WTC11 (cell line): Measurements from ENCODE around the gene VTN. TPM values are rescaled to one million over a fixed set of nuclear protein-coding genes. Genes with fewer than 3 reads are reported as not detected.

Experiments
- ATAC-seq: fragments of 200-7000 bp; cut with Tn5 transposase; 2 replicates; pipeline ENCODE4 v1.10.0; 2021; ENCODE audit warnings: mild to moderate bottlenecking, moderate library complexity
- CTCF ChIA-PET: fragments of 300-600 bp; sonication (Branson Sonifier 250); formaldehyde crosslinking; loops from one replicate; lab custom pipeline; 2021; ENCODE audit warnings: antibody characterized with exemption; lab: Charles Lee
- POLR2A ChIA-PET: fragments of 350-600 bp; sonication (Branson Sonifier 250); formaldehyde crosslinking; loops from one replicate; lab custom pipeline; 2021; ENCODE audit warnings: antibody characterized with exemption; lab: Charles Lee
- DNase-seq: peaks from one replicate; pipeline ENCODE4 v3.0.0; 2021; ENCODE audit warnings: low spot score
- H3K27ac Mint-ChIP-seq: 2 replicates; pipeline ENCODE4 v1.8.0; 2021; ENCODE audit warnings: mixed read lengths
- H3K27me3 Mint-ChIP-seq: 2 replicates; pipeline ENCODE4 v1.8.0; 2021; ENCODE audit warnings: low read depth, mild to moderate bottlenecking, moderate library complexity, mixed read lengths
- H3K36me3 Mint-ChIP-seq: 2 replicates; pipeline ENCODE4 v1.8.0; 2021; ENCODE audit warnings: mixed read lengths
- H3K4me1 Mint-ChIP-seq: 2 replicates; pipeline ENCODE4 v1.8.0; 2022; ENCODE audit warnings: mixed read lengths
- H3K4me3 Mint-ChIP-seq: 2 replicates; pipeline ENCODE4 v1.8.0; 2021; ENCODE audit warnings: mild to moderate bottlenecking, moderate library complexity, mixed read lengths
- H3K9me3 Mint-ChIP-seq: 2 replicates; pipeline ENCODE4 v1.8.0; 2021; ENCODE audit warnings: mixed read lengths
- CREB1 ChIP-seq: sonication (generic); formaldehyde crosslinking; IDR thresholded peaks from 2 replicates; pipeline ENCODE4 v1.8.0; 2023; ENCODE audit warnings: mild to moderate bottlenecking, missing genetic modification reagents
- ESRRA ChIP-seq: sonication (generic); formaldehyde crosslinking; IDR thresholded peaks from 2 replicates; pipeline ENCODE4 v1.8.1; 2022; ENCODE audit warnings: mild to moderate bottlenecking, missing genetic modification reagents, borderline replicate concordance
- FOXJ3 ChIP-seq: sonication (generic); formaldehyde crosslinking; IDR thresholded peaks from 2 replicates; pipeline ENCODE4 v1.9.0; 2021; ENCODE audit warnings: missing genetic modification reagents, mild to moderate bottlenecking, borderline replicate concordance
- FOXK1 ChIP-seq: sonication (generic); formaldehyde crosslinking; IDR thresholded peaks from 2 replicates; pipeline ENCODE4 v1.8.0; 2022; ENCODE audit warnings: mild to moderate bottlenecking, moderate library complexity, missing genetic modification reagents
- GABPB1 ChIP-seq: sonication (generic); formaldehyde crosslinking; IDR thresholded peaks from 2 replicates; pipeline ENCODE4 v1.8.1; 2023; ENCODE audit warnings: mild to moderate bottlenecking, missing genetic modification reagents
- GRHL2 ChIP-seq: fragments of 250-450 bp; sonication (Bioruptor Pico); IDR thresholded peaks from 2 replicates; pipeline ENCODE4 v1.8.0; 2022; ENCODE audit warnings: mild to moderate bottlenecking, moderate library complexity; ENCODE audit not compliant: insufficient replicate concordance, severe bottlenecking
- JUN ChIP-seq: sonication (generic); formaldehyde crosslinking; IDR thresholded peaks from 2 replicates; pipeline ENCODE4 v1.8.0; 2023; ENCODE audit warnings: mild to moderate bottlenecking, missing genetic modification reagents
- PRRX2 ChIP-seq: fragments of 250-450 bp; sonication (Bioruptor Pico); IDR thresholded peaks from 2 replicates; pipeline ENCODE4 v1.8.0; 2021; ENCODE audit warnings: mild to moderate bottlenecking
- RORB ChIP-seq: fragments of 250-450 bp; sonication (Bioruptor Pico); IDR thresholded peaks from 2 replicates; pipeline ENCODE4 v1.9.0; 2021; ENCODE audit warnings: mild to moderate bottlenecking
- SMAD4 ChIP-seq: sonication (generic); formaldehyde crosslinking; IDR thresholded peaks from 2 replicates; pipeline ENCODE4 v1.8.0; 2022; ENCODE audit warnings: mild to moderate bottlenecking, missing genetic modification reagents
- ZNF396 ChIP-seq: fragments of 250-450 bp; sonication (Bioruptor Pico); IDR thresholded peaks from 2 replicates; pipeline ENCODE4 v1.8.0; 2021; ENCODE audit warnings: mild to moderate bottlenecking, moderate library complexity, borderline replicate concordance
- ZNF416 ChIP-seq: fragments of 250-450 bp; sonication (Bioruptor Pico); IDR thresholded peaks from 2 replicates; pipeline ENCODE4 v1.9.0; 2021; ENCODE audit warnings: mild to moderate bottlenecking, inconsistent platforms
- ZNF423 ChIP-seq: fragments of 250-450 bp; sonication (Bioruptor Pico); IDR thresholded peaks from 2 replicates; pipeline ENCODE4 v2.1.2; 2022; ENCODE audit warnings: mild to moderate bottlenecking, moderate library complexity
- total RNA-seq: library from RNA; stranded (reverse); gene quantifications from 3 replicates; pipeline ENCODE4 v1.2.3, GENCODE V29; 2021
- TF ChIP-seq, protein P1 (sequence below): fragments of 250-450 bp; sonication (Bioruptor Pico); IDR thresholded peaks from 2 replicates; pipeline ENCODE4 v2.1.2; 2022; ENCODE audit warnings: mild to moderate bottlenecking, moderate library complexity
- TF ChIP-seq, protein P2 (sequence below): fragments of 200-600 bp; IDR thresholded peaks from 2 replicates; pipeline ENCODE4 v1.8.0; 2022; ENCODE audit warnings: antibody characterized with exemption
- TF ChIP-seq, protein P3 (sequence below): sonication (generic); formaldehyde crosslinking; IDR thresholded peaks from 2 replicates; pipeline ENCODE4 v1.8.1; 2022; ENCODE audit warnings: low read depth, mild to moderate bottlenecking, moderate library complexity, missing genetic modification reagents, borderline replicate concordance
- TF ChIP-seq, protein P4 (sequence below): sonication (generic); formaldehyde crosslinking; IDR thresholded peaks from 2 replicates; pipeline ENCODE4 v1.8.1; 2023; ENCODE audit warnings: mild to moderate bottlenecking, missing genetic modification reagents, moderate library complexity
- TF ChIP-seq, protein P5 (sequence below): sonication (generic); formaldehyde crosslinking; IDR thresholded peaks from 2 replicates; pipeline ENCODE4 v1.8.1; 2022; ENCODE audit warnings: mild to moderate bottlenecking, missing genetic modification reagents, moderate library complexity, borderline replicate concordance
- TF ChIP-seq, protein P6 (sequence below): sonication (generic); formaldehyde crosslinking; IDR thresholded peaks from 2 replicates; pipeline ENCODE4 v1.8.0; 2022; ENCODE audit warnings: missing genetic modification reagents

VTN gene
- total RNA-seq, 1 experiment from 2014 or later, result 1.6 TPM

DNA sequence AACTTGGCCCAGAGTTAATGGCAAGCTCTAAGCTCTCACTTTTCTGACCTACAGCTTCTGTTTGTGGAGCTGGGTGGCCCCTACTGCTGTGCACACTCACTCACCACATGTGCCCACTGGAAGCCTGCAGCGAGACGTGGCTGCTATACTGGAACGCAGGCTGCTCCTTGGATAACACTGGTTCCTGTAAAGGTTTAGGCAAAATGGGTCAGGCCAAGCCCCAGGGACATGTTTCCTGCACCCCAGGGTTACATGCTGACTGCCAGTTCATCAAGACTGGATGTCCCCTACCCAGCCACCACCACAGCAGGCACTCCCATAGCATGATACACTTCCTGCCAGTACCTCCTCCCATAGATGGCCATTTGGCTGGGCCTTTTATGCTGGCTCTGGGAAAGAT, 21.1 kb downstream of the VTN start:
- no peaks in the 10 kb centered on the region for H3K9me3 Mint-ChIP-seq
- no peak for ATAC-seq
- H3K27ac Mint-ChIP-seq, result no peak overlapping the region
- H3K36me3 Mint-ChIP-seq, result peaks cover 59% of the 10 kb centered on the region
- POLR2A ChIA-PET, result no interaction called here
- TF ChIP-seq ZNF416 (no peak), ESRRA (CRISPR knock-in tag) (no peak), GABPB1 (CRISPR knock-in tag) (no peak), ZNF423 (CRISPR knock-in tag) (no peak), CREB1 (CRISPR knock-in tag) (no peak)
- TF ChIP-seq, protein P1, sequence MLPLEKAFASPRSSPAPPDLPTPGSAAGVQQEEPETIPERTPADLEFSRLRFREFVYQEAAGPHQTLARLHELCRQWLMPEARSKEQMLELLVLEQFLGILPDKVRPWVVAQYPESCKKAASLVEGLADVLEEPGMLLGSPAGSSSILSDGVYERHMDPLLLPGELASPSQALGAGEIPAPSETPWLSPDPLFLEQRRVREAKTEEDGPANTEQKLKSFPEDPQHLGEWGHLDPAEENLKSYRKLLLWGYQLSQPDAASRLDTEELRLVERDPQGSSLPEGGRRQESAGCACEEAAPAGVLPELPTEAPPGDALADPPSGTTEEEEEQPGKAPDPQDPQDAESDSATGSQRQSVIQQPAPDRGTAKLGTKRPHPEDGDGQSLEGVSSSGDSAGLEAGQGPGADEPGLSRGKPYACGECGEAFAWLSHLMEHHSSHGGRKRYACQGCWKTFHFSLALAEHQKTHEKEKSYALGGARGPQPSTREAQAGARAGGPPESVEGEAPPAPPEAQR (CRISPR knock-in tag), result no peak
- TF ChIP-seq, protein P2, sequence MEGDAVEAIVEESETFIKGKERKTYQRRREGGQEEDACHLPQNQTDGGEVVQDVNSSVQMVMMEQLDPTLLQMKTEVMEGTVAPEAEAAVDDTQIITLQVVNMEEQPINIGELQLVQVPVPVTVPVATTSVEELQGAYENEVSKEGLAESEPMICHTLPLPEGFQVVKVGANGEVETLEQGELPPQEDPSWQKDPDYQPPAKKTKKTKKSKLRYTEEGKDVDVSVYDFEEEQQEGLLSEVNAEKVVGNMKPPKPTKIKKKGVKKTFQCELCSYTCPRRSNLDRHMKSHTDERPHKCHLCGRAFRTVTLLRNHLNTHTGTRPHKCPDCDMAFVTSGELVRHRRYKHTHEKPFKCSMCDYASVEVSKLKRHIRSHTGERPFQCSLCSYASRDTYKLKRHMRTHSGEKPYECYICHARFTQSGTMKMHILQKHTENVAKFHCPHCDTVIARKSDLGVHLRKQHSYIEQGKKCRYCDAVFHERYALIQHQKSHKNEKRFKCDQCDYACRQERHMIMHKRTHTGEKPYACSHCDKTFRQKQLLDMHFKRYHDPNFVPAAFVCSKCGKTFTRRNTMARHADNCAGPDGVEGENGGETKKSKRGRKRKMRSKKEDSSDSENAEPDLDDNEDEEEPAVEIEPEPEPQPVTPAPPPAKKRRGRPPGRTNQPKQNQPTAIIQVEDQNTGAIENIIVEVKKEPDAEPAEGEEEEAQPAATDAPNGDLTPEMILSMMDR, result no peak
- TF ChIP-seq, protein P3, sequence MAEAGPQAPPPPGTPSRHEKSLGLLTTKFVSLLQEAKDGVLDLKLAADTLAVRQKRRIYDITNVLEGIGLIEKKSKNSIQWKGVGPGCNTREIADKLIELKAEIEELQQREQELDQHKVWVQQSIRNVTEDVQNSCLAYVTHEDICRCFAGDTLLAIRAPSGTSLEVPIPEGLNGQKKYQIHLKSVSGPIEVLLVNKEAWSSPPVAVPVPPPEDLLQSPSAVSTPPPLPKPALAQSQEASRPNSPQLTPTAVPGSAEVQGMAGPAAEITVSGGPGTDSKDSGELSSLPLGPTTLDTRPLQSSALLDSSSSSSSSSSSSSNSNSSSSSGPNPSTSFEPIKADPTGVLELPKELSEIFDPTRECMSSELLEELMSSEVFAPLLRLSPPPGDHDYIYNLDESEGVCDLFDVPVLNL (CRISPR knock-in tag), result no peak
- TF ChIP-seq, all 79 proteins: peak for 0
- Mint-ChIP-seq H3K4me1 (peaks cover 6% of the 10 kb centered on the region; the same call in 1 of the 2 replicates), H3K4me3 (no peak overlapping the region), H3K27me3 (no peaks in the 10 kb centered on the region)
- CTCF ChIA-PET, result interaction anchor here (1.4 kb wide), 1 partner anchor 68 kb away, joined by 6 read pairs; no protein-coding TSS in a partner anchor
- no peak for DNase-seq

DNA sequence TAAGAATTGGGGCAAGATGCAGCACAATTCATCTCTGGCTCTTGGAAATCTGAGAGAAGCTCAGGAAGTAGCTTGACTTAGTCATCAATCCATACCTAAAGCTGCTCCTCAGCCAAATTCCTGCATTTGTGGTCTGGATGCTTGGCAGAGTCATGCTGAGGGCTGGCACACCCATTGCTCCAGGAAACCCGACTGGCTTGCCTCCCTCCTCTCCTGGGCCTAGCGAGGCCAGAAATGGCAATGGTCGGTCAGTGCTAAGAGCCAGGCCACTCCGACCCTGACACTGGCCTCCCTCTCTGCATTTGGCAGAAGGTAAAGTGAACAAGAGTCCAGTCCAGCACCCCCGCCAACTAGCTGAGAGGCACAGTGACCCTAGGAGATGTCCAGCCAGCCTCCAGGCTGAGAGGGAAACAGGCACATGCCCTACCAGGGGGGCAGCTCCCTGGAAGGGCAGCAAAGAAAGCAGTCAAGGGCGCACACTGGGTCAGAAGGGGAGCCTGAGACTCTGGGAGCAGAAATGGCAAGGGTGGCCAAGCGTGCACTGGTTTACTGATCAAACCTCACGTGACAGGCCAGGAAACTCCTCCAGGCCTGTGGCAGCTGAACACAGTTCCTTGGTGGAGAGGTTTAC, 22.7 kb downstream of the VTN start:
- Mint-ChIP-seq H3K27me3 (no peaks in the 10 kb centered on the region), H3K9me3 (no peaks in the 10 kb centered on the region), H3K4me3 (no peak overlapping the region), H3K4me1 (peaks cover 6% of the 10 kb centered on the region; the same call in 1 of the 2 replicates), H3K36me3 (peaks cover 56% of the 10 kb centered on the region), H3K27ac (no peak overlapping the region)
- DNase-seq, result no peak
- ChIA-PET CTCF (interaction anchor here (0.9 to 3.5 kb wide), 4 partner anchors 12 to 542 kb away, joined by 3 to 26 read pairs (median 6); partner anchors contain the start of genes IFT20 and TNFAIP1), POLR2A (interaction anchor here (1.9 kb wide), 1 partner anchor 11 kb away, joined by 6 read pairs; the partner anchor contains the start of gene TNFAIP1)
- ATAC-seq, result no peak
- TF ChIP-seq, protein P3 (CRISPR knock-in tag), result no peak
- TF ChIP-seq FOXJ3 (CRISPR knock-in tag) (no peak), JUN (CRISPR knock-in tag) (no peak), RORB (CRISPR knock-in tag) (no peak), GRHL2 (CRISPR knock-in tag) (no peak), PRRX2 (CRISPR knock-in tag) (no peak), SMAD4 (CRISPR knock-in tag) (no peak), ZNF396 (CRISPR knock-in tag) (no peak), FOXK1 (CRISPR knock-in tag) (no peak)
- TF ChIP-seq, protein P1 (CRISPR knock-in tag), result no peak
- TF ChIP-seq, protein P4, sequence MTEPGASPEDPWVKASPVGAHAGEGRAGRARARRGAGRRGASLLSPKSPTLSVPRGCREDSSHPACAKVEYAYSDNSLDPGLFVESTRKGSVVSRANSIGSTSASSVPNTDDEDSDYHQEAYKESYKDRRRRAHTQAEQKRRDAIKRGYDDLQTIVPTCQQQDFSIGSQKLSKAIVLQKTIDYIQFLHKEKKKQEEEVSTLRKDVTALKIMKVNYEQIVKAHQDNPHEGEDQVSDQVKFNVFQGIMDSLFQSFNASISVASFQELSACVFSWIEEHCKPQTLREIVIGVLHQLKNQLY, result no peak
- TF ChIP-seq, protein P5, sequence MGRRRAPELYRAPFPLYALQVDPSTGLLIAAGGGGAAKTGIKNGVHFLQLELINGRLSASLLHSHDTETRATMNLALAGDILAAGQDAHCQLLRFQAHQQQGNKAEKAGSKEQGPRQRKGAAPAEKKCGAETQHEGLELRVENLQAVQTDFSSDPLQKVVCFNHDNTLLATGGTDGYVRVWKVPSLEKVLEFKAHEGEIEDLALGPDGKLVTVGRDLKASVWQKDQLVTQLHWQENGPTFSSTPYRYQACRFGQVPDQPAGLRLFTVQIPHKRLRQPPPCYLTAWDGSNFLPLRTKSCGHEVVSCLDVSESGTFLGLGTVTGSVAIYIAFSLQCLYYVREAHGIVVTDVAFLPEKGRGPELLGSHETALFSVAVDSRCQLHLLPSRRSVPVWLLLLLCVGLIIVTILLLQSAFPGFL, result no peak
- TF ChIP-seq, protein P6, sequence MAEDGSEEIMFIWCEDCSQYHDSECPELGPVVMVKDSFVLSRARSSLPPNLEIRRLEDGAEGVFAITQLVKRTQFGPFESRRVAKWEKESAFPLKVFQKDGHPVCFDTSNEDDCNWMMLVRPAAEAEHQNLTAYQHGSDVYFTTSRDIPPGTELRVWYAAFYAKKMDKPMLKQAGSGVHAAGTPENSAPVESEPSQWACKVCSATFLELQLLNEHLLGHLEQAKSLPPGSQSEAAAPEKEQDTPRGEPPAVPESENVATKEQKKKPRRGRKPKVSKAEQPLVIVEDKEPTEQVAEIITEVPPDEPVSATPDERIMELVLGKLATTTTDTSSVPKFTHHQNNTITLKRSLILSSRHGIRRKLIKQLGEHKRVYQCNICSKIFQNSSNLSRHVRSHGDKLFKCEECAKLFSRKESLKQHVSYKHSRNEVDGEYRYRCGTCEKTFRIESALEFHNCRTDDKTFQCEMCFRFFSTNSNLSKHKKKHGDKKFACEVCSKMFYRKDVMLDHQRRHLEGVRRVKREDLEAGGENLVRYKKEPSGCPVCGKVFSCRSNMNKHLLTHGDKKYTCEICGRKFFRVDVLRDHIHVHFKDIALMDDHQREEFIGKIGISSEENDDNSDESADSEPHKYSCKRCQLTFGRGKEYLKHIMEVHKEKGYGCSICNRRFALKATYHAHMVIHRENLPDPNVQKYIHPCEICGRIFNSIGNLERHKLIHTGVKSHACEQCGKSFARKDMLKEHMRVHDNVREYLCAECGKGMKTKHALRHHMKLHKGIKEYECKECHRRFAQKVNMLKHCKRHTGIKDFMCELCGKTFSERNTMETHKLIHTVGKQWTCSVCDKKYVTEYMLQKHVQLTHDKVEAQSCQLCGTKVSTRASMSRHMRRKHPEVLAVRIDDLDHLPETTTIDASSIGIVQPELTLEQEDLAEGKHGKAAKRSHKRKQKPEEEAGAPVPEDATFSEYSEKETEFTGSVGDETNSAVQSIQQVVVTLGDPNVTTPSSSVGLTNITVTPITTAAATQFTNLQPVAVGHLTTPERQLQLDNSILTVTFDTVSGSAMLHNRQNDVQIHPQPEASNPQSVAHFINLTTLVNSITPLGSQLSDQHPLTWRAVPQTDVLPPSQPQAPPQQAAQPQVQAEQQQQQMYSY (CRISPR knock-in tag), result no peak
